ENCODE measurements around the gene DOCK3.

The DOCK3 gene

DNA sequence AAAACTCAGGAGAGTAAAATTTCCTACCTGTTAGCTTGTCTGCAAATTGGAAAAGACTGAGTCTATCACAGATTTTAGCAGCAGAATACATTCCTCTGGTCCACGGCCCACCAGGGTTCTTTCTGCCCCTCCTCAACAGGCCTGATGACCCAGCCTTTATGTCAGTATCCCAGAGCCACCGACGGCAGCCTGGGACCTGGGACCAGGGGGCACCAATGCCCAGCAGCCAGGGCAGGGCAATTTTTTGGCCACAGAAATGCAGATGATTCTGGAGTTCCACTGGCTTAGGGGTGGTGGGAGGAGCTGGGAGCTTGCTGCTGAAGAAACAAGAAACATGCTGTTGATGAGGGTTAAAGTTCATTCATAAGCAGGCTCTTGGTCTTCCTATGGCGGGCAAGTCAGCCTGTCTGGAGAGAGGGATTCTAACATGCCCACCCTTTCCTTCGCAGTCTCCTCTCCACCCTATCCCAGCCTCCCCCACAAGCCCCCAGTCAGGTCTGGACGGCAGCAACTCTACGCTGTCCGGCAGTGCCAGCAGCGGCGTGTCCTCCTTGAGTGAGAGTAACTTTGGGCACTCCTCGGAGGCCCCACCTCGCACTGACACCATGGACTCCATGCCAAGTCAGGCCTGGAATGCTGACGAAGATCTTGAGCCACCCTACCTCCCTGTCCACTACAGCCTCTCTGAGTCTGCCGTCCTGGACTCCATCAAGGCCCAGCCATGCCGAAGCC lies 706.0 kb downstream of the DOCK3 start:
- H3K9me3 ChIP-seq (ENCODE audit: control insufficient read depth in 5 of 5, low read length in 5 of 5): no peaks in the 10 kb centered on the region
- H3K27ac ChIP-seq (ENCODE audit: low read depth, low read length): no peak overlapping the region
- no peaks in the 10 kb centered on the region for H3K36me3 ChIP-seq (ENCODE audit: control insufficient read depth in 5 of 5, insufficient read depth in 5 of 5, low read length in 5 of 5)
- peaks cover 2 to 15% (median 14%) of the 10 kb centered on the region in 5 donors for H3K4me1 ChIP-seq (ENCODE audit: control insufficient read depth in 5 of 5, insufficient read depth in 5 of 5, low read length in 5 of 5)
- H3K9ac ChIP-seq (ENCODE audit: low read length in 5 of 5): no peak overlapping the region
- H3K27me3 ChIP-seq (ENCODE audit: control insufficient read depth in 5 of 5, insufficient read depth in 4 of 5, low read length in 5 of 5): peaks cover 0 to 4% (median 0%) of the 10 kb centered on the region in 5 donors
- H3K4me3 ChIP-seq (ENCODE audit: low read depth in 1 of 5, low read length in 5 of 5): no peak overlapping the region

- Histone ChIP-seq H3K27me3 (ENCODE audit: control insufficient read depth in 5 of 5, insufficient read depth in 4 of 5, low read length in 5 of 5) (peaks cover 0 to 3% (median 0%) of the 10 kb centered on the region in 5 donors), H3K36me3 (ENCODE audit: control insufficient read depth in 5 of 5, insufficient read depth in 5 of 5, low read length in 5 of 5) (peaks cover 0 to under 1% (median 0%) of the 10 kb centered on the region in 5 donors), H3K4me3 (ENCODE audit: low read depth in 1 of 5, low read length in 5 of 5) (no peak overlapping the region), H3K4me1 (ENCODE audit: control insufficient read depth in 5 of 5, insufficient read depth in 5 of 5, low read length in 5 of 5) (peaks cover 2 to 21% (median 19%) of the 10 kb centered on the region in 5 donors), H3K27ac (ENCODE audit: low read depth, low read length) (no peak overlapping the region), H3K9me3 (ENCODE audit: control insufficient read depth in 5 of 5, low read length in 5 of 5) (no peaks in the 10 kb centered on the region), H3K9ac (ENCODE audit: low read length in 5 of 5) (no peak overlapping the region)
Measured at GRCh38 chr3:51381333-51381705, 706.6 kb downstream of the DOCK3 start.

- Histone ChIP-seq H3K36me3 (ENCODE audit: control insufficient read depth in 5 of 5, insufficient read depth in 5 of 5, low read length in 5 of 5) (peaks cover 0 to 4% (median 0%) of the 10 kb centered on the region in 5 donors), H3K9ac (ENCODE audit: low read length in 5 of 5) (no peak overlapping the region), H3K4me1 (ENCODE audit: control insufficient read depth in 5 of 5, insufficient read depth in 5 of 5, low read length in 5 of 5) (peaks cover 5 to 30% (median 26%) of the 10 kb centered on the region in 5 donors), H3K9me3 (ENCODE audit: control insufficient read depth in 5 of 5, low read length in 5 of 5) (no peaks in the 10 kb centered on the region), H3K27ac (ENCODE audit: low read depth, low read length) (no peak overlapping the region), H3K4me3 (ENCODE audit: low read depth in 1 of 5, low read length in 5 of 5) (no peak overlapping the region), H3K27me3 (ENCODE audit: control insufficient read depth in 5 of 5, insufficient read depth in 4 of 5, low read length in 5 of 5) (peaks cover 0 to 3% (median 0%) of the 10 kb centered on the region in 5 donors)
Measured at GRCh38 chr3:51382076-51382745, 707.5 kb downstream of the DOCK3 start.

GRCh38 chr3:51382947-51383578 lies 708.3 kb downstream of the DOCK3 start:
- Histone ChIP-seq H3K27me3 (ENCODE audit: control insufficient read depth in 5 of 5, insufficient read depth in 4 of 5, low read length in 5 of 5) (no peaks in the 10 kb centered on the region), H3K4me1 (ENCODE audit: control insufficient read depth in 5 of 5, insufficient read depth in 5 of 5, low read length in 5 of 5) (peaks cover 5 to 35% (median 29%) of the 10 kb centered on the region in 5 donors), H3K36me3 (ENCODE audit: control insufficient read depth in 5 of 5, insufficient read depth in 5 of 5, low read length in 5 of 5) (peaks cover 0 to 12% (median 7%) of the 10 kb centered on the region in 5 donors), H3K9me3 (ENCODE audit: control insufficient read depth in 5 of 5, low read length in 5 of 5) (no peaks in the 10 kb centered on the region), H3K27ac (ENCODE audit: low read depth, low read length) (no peak overlapping the region), H3K4me3 (ENCODE audit: low read depth in 1 of 5, low read length in 5 of 5) (no peak overlapping the region), H3K9ac (ENCODE audit: low read length in 5 of 5) (no peak overlapping the region)

DNA sequence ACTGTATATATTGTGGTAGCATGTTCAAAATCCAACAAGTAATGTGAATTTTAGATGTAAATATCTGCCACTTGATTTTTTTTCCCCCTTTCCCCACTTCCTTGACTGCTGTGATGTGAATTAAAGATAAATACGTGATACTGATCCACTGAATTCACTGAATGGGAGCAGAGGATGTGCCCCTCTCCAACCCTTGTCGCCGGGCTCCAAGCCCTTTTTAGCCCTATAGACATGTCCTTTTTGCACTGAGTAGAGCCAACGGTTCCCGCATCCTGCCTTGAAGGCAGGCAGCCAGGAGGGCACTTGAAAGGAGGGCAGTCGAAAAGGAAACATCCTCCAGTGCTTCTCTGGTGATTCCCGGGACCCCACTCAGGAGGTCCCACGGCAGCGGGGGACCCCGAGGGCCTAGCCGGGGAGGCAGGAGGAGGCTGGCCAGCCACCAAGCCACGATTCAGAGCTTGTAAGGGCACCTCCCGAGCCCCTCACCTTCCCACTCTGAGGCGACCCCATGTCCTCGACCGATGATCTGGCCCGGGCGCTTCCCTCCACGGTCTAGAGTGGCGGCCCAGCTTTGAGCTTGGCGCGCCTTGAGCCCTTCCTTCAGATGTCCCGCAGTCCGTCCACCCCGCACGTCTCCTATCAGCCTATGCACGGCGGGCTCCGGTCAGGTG lies 709.5 kb downstream of the DOCK3 start:
- Histone ChIP-seq H3K27me3 (ENCODE audit: control insufficient read depth in 5 of 5, insufficient read depth in 4 of 5, low read length in 5 of 5) (no peaks in the 10 kb centered on the region), H3K27ac (ENCODE audit: low read depth, low read length) (peak overlapping the region; percentile 95), H3K36me3 (ENCODE audit: control insufficient read depth in 5 of 5, insufficient read depth in 5 of 5, low read length in 5 of 5) (peaks cover 0 to 23% (median 17%) of the 10 kb centered on the region in 5 donors), H3K9me3 (ENCODE audit: control insufficient read depth in 5 of 5, low read length in 5 of 5) (no peaks in the 10 kb centered on the region), H3K4me1 (ENCODE audit: control insufficient read depth in 5 of 5, insufficient read depth in 5 of 5, low read length in 5 of 5) (peaks cover 5 to 36% (median 29%) of the 10 kb centered on the region in 5 donors), H3K4me3 (ENCODE audit: low read depth in 1 of 5, low read length in 5 of 5) (peak overlapping the region; percentile 87 to 97 (median 96)), H3K9ac (ENCODE audit: low read length in 5 of 5) (peak overlapping the region; percentile 92 to 98 (median 97))

DNA sequence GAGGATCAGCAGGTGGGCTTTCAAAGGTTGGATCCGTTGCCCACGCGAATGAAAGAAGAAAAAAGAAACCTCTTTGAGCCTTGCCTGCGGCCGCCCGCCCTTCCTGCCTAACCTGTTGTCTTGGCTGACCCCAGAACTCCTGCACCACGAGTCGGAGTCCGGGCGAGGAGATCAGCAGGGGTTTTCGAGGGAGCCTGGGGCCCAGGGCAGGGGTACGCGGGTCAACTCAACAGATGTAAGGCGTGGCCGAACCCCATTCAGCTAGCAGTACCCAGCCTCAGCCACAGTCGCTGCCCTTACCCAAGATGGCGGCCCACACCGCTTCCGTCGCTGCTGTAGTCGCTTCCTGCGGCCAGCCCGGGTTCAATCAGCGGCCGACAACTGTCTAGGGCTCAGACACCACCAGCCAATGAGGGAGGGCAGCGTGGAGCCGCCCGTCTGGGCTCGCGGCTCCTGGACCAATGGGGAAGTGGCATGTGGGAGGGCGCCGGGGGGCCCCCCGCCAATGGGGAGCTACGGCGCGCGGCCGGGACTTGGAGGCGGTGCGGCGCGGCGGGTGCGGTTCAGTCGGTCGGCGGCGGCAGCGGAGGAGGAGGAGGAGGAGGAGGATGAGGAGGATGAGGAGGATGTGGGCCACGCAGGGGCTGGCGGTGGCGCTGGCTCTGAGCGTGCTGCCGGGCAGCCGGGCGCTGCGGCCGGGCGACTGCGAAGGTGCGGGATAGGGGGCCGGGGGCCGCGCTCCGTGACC lies 710.2 kb downstream of the DOCK3 start, which contains the start of gene MANF:
Gene MANF (plus strand): TSS at position 566 of the 748 bp plus-strand sequence. CDS start 52 bp downstream, at position 618.
- H3K4me1 ChIP-seq (ENCODE audit: control insufficient read depth in 5 of 5, insufficient read depth in 5 of 5, low read length in 5 of 5): peaks cover 5 to 40% (median 29%) of the 10 kb centered on the region in 5 donors
- peak within 1 kb of the TSS; percentile 95 for H3K27ac ChIP-seq (ENCODE audit: low read depth, low read length)
- H3K27me3 ChIP-seq (ENCODE audit: control insufficient read depth in 5 of 5, insufficient read depth in 4 of 5, low read length in 5 of 5): no peaks in the 10 kb centered on the region
- peak within 1 kb of the TSS; percentile 87 to 97 (median 96) for H3K4me3 ChIP-seq (ENCODE audit: low read depth in 1 of 5, low read length in 5 of 5)
- H3K9me3 ChIP-seq (ENCODE audit: control insufficient read depth in 5 of 5, low read length in 5 of 5): no peaks in the 10 kb centered on the region
- H3K9ac ChIP-seq (ENCODE audit: low read length in 5 of 5): peak within 1 kb of the TSS; percentile 92 to 98 (median 97)
- peaks cover 0 to 29% (median 17%) of the 10 kb centered on the region in 5 donors for H3K36me3 ChIP-seq (ENCODE audit: control insufficient read depth in 5 of 5, insufficient read depth in 5 of 5, low read length in 5 of 5)

DNA sequence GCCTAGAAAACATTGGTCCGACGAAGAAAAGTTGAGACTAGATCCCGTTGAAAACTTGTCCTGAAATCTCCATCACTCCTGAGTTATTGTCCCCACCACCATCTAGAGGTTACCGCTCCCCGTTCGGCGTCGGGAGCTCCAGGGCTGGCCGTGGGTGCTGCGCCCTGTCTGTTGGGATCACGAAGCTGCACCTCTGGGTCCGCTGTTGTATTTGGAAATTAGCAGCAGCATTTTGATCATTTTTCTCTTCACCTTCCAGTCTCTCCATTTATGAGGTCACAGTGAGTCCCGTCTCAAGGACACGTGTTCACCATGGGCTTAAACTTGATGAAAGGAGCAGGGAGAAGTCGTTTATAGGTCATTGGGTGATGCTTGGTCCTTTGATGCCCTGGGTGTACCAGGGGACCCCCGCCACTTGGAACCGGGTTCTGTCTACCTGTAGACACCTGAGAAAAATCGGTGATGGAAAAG lies 710.9 kb downstream of the DOCK3 start:
- Histone ChIP-seq H3K36me3 (ENCODE audit: control insufficient read depth in 5 of 5, insufficient read depth in 5 of 5, low read length in 5 of 5) (peaks cover 0 to 29% (median 17%) of the 10 kb centered on the region in 5 donors), H3K27ac (ENCODE audit: low read depth, low read length) (peak overlapping the region; percentile 95), H3K9me3 (ENCODE audit: control insufficient read depth in 5 of 5, low read length in 5 of 5) (no peaks in the 10 kb centered on the region), H3K27me3 (ENCODE audit: control insufficient read depth in 5 of 5, insufficient read depth in 4 of 5, low read length in 5 of 5) (no peaks in the 10 kb centered on the region), H3K4me3 (ENCODE audit: low read depth in 1 of 5, low read length in 5 of 5) (peak overlapping the region; percentile 71 to 97 (median 92)), H3K9ac (ENCODE audit: low read length in 5 of 5) (peak overlapping the region; percentile 63 to 88 (median 78)), H3K4me1 (ENCODE audit: control insufficient read depth in 5 of 5, insufficient read depth in 5 of 5, low read length in 5 of 5) (peaks cover 7 to 47% (median 36%) of the 10 kb centered on the region in 5 donors)

- Histone ChIP-seq H3K9me3 (ENCODE audit: control insufficient read depth in 5 of 5, low read length in 5 of 5) (no peaks in the 10 kb centered on the region), H3K27ac (ENCODE audit: low read depth, low read length) (peak overlapping the region; percentile 95), H3K4me3 (ENCODE audit: low read depth in 1 of 5, low read length in 5 of 5) (peak overlapping the region; percentile 71 to 97 (median 92)), H3K4me1 (ENCODE audit: control insufficient read depth in 5 of 5, insufficient read depth in 5 of 5, low read length in 5 of 5) (peaks cover 9 to 50% (median 39%) of the 10 kb centered on the region in 5 donors), H3K9ac (ENCODE audit: low read length in 5 of 5) (peak overlapping the region; percentile 39 to 88 (median 78)), H3K36me3 (ENCODE audit: control insufficient read depth in 5 of 5, insufficient read depth in 5 of 5, low read length in 5 of 5) (peaks cover 0 to 29% (median 17%) of the 10 kb centered on the region in 5 donors), H3K27me3 (ENCODE audit: control insufficient read depth in 5 of 5, insufficient read depth in 4 of 5, low read length in 5 of 5) (no peaks in the 10 kb centered on the region)
Measured at GRCh38 chr3:51386159-51386851, 711.6 kb downstream of the DOCK3 start.

Data from subcutaneous abdominal adipose tissue (tissue), 5 donors.